ENCODE measurements around the gene MRGPRF. TPM values are rescaled to one million over a fixed set of nuclear protein-coding genes. Genes with fewer than 3 reads are reported as not detected.
"Not testable (repeated sequence)": the region's sequence is repeated elsewhere in the genome, so short reads cannot be mapped to it uniquely, and the experiment has no call there.

The MRGPRF gene
- total RNA-seq, 2 donors from 2014 or later: 20.0 to 53.3 TPM

DNA sequence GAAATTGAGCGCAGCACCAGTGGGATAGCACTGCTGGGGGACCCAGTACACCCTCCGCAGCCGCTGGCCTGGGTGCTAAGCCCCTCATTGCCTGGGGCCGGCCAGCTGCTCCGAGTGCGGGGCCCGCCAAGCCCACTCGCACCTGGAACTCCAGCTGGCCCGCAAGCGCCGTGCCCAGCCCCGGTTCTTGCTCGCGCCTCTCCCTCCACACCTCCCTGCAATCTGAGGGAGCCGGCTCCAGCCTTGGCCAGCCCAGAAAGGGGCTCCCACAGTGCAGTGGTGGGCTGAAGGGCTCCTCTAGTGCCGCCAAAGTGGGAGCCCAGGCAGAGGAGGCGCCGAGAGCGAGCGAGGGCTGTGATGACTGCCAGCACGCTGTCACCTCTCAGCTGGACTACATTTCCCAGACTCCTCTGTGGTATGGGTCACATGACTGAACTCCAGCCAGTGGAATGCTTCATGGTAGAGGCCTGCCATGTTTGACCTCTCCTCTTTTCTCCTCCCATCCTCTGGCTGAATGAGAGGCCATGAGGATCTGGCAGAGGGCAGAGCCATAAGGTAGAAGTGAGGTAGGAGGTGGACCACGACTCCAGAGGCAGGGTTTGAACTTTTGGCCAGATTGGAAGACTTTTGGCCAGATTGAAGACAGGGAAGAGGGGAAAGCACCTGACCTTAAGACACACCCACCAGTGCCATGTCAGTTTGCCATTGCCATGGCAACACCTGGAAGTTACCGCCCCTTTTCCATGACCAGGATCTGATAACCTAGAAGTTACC, 38.4 kb downstream of the MRGPRF start:
- no peak for TF ChIP-seq POLR2AphosphoS5 (IDR thresholded peaks at IDR 0.05)
- TF ChIP-seq, protein P1, sequence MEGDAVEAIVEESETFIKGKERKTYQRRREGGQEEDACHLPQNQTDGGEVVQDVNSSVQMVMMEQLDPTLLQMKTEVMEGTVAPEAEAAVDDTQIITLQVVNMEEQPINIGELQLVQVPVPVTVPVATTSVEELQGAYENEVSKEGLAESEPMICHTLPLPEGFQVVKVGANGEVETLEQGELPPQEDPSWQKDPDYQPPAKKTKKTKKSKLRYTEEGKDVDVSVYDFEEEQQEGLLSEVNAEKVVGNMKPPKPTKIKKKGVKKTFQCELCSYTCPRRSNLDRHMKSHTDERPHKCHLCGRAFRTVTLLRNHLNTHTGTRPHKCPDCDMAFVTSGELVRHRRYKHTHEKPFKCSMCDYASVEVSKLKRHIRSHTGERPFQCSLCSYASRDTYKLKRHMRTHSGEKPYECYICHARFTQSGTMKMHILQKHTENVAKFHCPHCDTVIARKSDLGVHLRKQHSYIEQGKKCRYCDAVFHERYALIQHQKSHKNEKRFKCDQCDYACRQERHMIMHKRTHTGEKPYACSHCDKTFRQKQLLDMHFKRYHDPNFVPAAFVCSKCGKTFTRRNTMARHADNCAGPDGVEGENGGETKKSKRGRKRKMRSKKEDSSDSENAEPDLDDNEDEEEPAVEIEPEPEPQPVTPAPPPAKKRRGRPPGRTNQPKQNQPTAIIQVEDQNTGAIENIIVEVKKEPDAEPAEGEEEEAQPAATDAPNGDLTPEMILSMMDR (IDR thresholded peaks at IDR 0.05): no peak
- no peak for TF ChIP-seq POLR2A (IDR thresholded peaks at IDR 0.05)
- no peak overlapping the region for H3K4me3 ChIP-seq
- H3K27ac ChIP-seq: no peak overlapping the region
- H3K27me3 ChIP-seq (replicated peaks; ENCODE audit: insufficient read depth): no peaks in the 10 kb centered on the region
- no peaks in the 10 kb centered on the region for H3K36me3 ChIP-seq
- intact Hi-C loops (cut with DNase I): no loop called here
- H3K9me3 ChIP-seq: no peaks in the 10 kb centered on the region
- H3K4me1 ChIP-seq (replicated peaks): peaks cover 10% of the 10 kb centered on the region
- DNase-seq (ENCODE audit: low spot score): no peak
- 92% methylated on average over 22 of the region's 23 CpGs for WGBS

DNA sequence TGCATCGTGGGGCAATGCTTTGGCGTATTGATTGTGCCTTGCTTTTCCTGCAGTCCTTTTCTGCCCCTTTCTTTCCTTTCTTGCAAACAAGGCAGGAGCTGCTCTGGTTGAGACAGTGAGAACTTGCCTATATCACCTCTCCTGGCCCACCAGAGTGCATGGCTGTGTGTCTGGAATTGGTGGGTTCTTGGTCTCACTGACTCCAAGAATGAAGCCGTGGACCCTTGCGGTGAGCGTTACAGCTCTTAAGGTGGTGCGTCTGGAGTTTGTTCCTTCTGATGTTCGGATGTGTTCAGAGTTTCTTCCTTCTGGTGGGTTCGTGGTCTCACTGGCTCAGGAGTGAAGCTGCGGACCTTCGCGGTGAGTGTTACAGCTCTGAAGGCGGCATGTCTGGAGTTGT, 39.3 kb downstream of the MRGPRF start:
- H3K9me3 ChIP-seq; intact Hi-C loops (cut with DNase I); DNase-seq (ENCODE audit: low spot score); H3K4me3 ChIP-seq; H3K27ac ChIP-seq; H3K36me3 ChIP-seq; H3K27me3 ChIP-seq (replicated peaks; ENCODE audit: insufficient read depth); H3K4me1 ChIP-seq (replicated peaks): not testable (repeated sequence)
- WGBS: 93% methylated on average over 12 of the region's 12 CpGs

DNA sequence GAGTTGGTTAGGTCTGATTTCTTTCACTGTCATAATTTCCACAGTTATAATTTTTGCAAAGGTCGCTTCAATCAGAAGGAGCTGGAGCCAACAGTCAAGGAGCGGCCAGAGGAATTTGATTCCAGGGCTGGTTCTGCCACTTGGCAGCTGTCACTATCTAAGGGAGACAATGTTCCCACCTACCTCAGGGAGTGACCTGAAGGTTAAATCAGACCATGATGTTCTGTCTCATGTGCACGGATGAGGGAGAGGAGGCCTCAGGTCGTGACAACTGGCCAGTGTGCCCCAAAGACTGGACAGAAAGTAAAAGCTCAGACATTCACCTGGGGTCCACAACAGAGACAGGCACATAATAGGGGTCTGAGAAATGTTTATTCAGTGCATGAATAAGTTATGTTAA, 39.8 kb downstream of the MRGPRF start:
- no peak for TF ChIP-seq POLR2A (IDR thresholded peaks at IDR 0.05)
- TF ChIP-seq POLR2AphosphoS5 (IDR thresholded peaks at IDR 0.05): no peak
- TF ChIP-seq, protein P1 (IDR thresholded peaks at IDR 0.05): no peak
- Histone ChIP-seq H3K9me3 (no peaks in the 10 kb centered on the region), H3K27ac (no peak overlapping the region), H3K27me3 (replicated peaks; ENCODE audit: insufficient read depth) (no peaks in the 10 kb centered on the region), H3K4me3 (no peak overlapping the region), H3K4me1 (replicated peaks) (peaks cover 10% of the 10 kb centered on the region), H3K36me3 (no peaks in the 10 kb centered on the region)
- DNase-seq (ENCODE audit: low spot score): no peak
- intact Hi-C loops (cut with DNase I): no loop called here
- 49% methylated on average over 4 of the region's 4 CpGs for WGBS

DNA sequence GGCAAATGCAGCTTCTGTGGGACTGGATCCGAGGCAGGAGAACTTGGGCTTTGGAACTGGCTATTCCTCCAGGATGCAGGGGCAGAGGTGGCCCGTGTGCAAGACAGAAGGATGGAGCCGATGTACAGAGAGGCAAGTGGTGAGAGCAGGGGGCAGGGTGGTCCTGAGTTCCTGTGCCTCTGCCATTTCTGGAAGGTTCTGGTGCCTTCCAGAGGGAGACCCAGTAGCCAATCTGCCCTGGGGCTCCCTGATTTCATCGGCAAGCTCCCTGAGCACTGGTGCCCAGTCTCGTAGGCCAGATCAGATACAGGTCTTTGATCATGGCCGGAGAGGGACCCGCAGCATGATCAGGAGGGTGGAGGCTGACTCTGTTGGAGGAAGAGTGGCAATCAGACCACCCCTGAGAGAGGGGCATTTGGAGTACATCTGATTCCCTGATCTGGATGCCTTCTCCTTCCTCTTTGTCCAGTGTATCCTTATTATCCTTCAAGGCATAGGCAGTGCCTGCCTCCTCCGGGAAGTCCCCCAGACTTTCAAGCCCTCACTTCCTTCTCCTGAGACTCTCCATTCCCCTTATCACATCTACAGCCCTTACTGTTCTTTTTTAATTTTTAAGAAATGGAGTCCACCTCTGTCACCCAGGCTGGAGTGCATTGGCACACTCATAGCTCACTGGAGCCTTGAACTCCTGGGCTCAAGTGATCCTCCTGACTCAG, 42.0 kb downstream of the MRGPRF start:
- DNase-seq (ENCODE audit: low spot score): no peak
- no peaks in the 10 kb centered on the region for H3K36me3 ChIP-seq
- H3K27ac ChIP-seq: no peak overlapping the region
- no peak overlapping the region for H3K4me3 ChIP-seq
- no peaks in the 10 kb centered on the region for H3K4me1 ChIP-seq (replicated peaks)
- H3K9me3 ChIP-seq: no peaks in the 10 kb centered on the region
- no peak for TF ChIP-seq POLR2A (IDR thresholded peaks at IDR 0.05)
- TF ChIP-seq, protein P1 (IDR thresholded peaks at IDR 0.05): no peak
- TF ChIP-seq POLR2AphosphoS5 (IDR thresholded peaks at IDR 0.05): no peak
- no peaks in the 10 kb centered on the region for H3K27me3 ChIP-seq (replicated peaks; ENCODE audit: insufficient read depth)
- 82% methylated on average over 8 of the region's 8 CpGs for WGBS
- intact Hi-C loops (cut with DNase I): no loop called here

DNA sequence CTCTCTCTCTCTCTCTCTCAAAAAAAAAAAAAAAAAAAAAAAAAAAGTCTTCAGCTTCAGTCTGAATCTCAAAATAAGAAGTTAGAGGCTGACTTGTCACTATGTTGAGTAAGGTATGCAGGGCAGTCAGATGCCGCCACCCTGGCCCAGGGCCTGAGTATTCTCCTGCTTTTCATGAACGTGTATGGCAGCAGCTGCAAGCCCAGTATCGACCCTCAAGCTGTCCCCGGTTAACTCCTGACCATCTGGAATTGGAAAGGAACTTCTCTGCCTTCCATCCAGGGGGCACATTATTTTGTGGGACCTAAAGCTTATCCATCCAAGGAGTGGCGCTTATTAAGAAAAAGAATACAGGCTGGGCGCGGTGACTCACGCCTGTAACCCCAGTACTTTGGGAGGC, 43.7 kb downstream of the MRGPRF start:
- TF ChIP-seq, protein P1 (IDR thresholded peaks at IDR 0.05): no peak
- no peak for TF ChIP-seq POLR2AphosphoS5 (IDR thresholded peaks at IDR 0.05)
- TF ChIP-seq POLR2A (IDR thresholded peaks at IDR 0.05): no peak
- H3K9me3 ChIP-seq: no peaks in the 10 kb centered on the region
- H3K36me3 ChIP-seq: no peaks in the 10 kb centered on the region
- H3K27ac ChIP-seq: no peak overlapping the region
- no peak for DNase-seq (ENCODE audit: low spot score)
- H3K4me3 ChIP-seq: no peak overlapping the region
- no peaks in the 10 kb centered on the region for H3K4me1 ChIP-seq (replicated peaks)
- H3K27me3 ChIP-seq (replicated peaks; ENCODE audit: insufficient read depth): no peaks in the 10 kb centered on the region
- intact Hi-C loops (cut with DNase I): no loop called here
- WGBS: 71% methylated on average over 8 of the region's 8 CpGs
